Measurements from ENCODE around the gene F5.

The F5 gene

DNA sequence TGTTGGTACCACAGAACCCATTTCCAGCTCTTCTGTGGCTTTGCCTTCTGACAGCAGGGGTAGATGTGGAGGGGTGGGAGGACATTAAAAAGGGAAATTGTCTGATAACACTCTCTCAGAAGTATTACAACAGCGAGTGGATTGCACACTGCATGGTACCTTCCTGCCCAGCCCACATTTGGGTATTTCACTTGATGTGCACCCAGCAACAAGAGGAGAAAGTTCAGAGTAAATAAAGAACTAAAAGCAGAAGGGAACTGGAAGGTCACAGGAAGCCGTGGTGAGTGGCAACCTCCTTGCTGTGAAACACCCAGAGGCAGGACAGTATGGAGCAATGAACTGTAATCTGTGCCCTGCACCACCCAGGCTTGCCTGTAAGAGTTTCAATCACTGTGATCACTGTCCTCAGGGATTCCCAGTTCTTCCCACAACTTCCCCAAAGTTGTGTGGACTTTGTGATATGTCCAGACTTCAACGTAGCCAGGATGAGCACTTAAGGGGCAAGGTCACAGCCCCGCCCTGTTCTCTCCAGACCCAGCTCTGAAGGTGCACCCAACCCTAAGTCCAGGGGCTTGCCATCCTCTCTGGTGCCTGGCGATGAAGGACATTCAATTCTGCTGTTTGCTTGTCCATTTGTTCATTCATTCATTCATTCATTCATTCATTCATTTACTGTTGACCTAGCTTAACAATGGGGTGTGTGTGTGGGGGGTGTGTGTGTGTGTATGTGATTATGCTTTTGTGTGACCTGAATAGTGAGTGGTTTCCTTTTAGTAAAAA is 18.7 kb upstream of the F5 start:
- ATAC-seq (replicated peaks): peak; percentile 93 to 94
- Mint-ChIP-seq H3K27ac (peak overlapping the region; percentile 48), H3K4me3 (peak overlapping the region; percentile 18 to 40), H3K9me3 (peaks cover 0 to 1% of the 10 kb centered on the region in 2 donors), H3K36me3 (no peaks in the 10 kb centered on the region), H3K4me1 (peaks cover 37 to 53% of the 10 kb centered on the region in 2 donors), H3K27me3 (no peaks in the 10 kb centered on the region)
- peak; percentile 48 for DNase-seq

- Mint-ChIP-seq H3K4me1 (peaks cover 32 to 51% of the 10 kb centered on the region in 2 donors), H3K36me3 (no peaks in the 10 kb centered on the region), H3K27me3 (peaks cover 0 to 4% of the 10 kb centered on the region in 2 donors), H3K9me3 (peaks cover 0 to 1% of the 10 kb centered on the region in 2 donors), H3K27ac (peak overlapping the region; percentile 57), H3K4me3 (no peak overlapping the region)
- no peak for ATAC-seq (replicated peaks)
- no peak for DNase-seq
Measured at GRCh38 chr1:169601096-169601881, 15.0 kb upstream of the F5 start.

DNA sequence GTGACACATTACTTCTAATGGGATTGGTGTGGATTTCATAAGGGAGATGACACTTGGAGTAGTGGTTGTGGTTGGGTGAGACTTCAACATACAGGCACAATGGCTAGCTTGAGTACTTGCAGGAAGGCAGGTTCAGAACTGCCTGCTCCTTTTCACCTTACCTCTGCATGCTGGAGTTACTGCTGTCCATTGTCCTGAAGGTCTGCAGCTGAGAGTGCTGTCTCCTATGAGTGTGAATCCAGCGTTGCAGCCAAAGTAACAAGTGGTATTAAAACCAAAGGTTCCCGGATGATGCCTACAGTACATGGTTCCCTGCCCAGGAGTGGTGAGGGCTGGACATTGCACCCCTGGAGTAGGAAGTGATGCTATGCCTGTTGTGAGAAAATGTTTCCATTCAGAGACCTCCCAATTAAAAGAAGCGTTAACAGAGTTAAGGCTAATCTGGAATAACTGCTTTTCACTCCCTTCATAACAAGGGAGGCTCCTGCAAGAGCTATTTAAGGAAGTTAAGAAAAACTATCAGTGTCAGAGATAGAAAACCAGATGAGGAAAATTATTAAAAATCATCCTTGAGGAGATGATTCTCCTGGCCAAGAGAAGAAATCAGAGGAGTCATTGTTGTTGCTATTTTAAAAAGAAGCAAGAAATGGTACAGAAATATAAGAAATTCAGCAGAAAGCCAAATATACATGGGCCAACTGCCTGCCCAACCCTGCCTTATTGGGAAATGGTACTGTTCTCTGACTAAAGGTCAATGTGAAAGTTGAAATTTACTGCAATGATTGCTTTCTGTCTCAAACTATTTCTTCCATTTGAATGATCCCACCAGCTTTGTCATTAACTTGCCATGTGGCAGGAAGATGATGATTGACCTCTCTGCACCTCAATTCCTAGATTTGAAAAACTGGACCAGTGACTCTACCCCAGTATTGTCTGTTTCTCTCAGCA is 9.8 kb upstream of the F5 start:
- ATAC-seq (replicated peaks): peak; percentile 36 to 47

DNA sequence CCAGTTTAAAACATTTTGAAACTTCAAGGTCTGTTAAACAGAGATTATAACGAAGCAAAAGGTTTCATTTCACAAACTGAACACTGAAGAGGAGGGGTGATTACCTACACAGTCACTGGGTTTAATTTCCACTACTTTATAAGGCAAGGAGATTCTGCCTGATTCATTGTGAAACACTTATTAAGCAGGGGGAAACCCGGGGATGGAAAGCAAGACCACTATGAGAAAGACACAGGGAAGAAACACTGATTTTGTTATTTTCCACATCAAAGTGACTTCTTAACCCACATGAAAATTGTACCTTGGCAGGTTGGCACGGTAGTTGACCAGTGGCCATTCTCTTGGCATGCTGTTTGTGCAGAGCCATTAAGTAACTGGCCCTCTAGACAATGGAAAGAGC is 8.1 kb upstream of the F5 start:
- Mint-ChIP-seq H3K4me1 (peaks cover 22 to 47% of the 10 kb centered on the region in 2 donors), H3K27ac (peak overlapping the region; percentile 1), H3K4me3 (peak overlapping the region; percentile 5 to 12), H3K9me3 (no peaks in the 10 kb centered on the region), H3K36me3 (no peaks in the 10 kb centered on the region), H3K27me3 (peaks cover 5 to 7% of the 10 kb centered on the region in 2 donors)
- ATAC-seq (replicated peaks) (peak; percentile 96 to 97), DNase-seq (peak; percentile 51)

More for the DNA sequence above, 9.8 kb upstream of the F5 start:
- Mint-ChIP-seq H3K4me1 (peaks cover 28 to 51% of the 10 kb centered on the region in 2 donors), H3K27ac (peak overlapping the region; percentile 62), H3K27me3 (peaks cover 5 to 7% of the 10 kb centered on the region in 2 donors), H3K4me3 (peak overlapping the region in 1 of 2 donors; percentile 6), H3K9me3 (no peaks in the 10 kb centered on the region), H3K36me3 (no peaks in the 10 kb centered on the region)
- no peak for DNase-seq

DNA sequence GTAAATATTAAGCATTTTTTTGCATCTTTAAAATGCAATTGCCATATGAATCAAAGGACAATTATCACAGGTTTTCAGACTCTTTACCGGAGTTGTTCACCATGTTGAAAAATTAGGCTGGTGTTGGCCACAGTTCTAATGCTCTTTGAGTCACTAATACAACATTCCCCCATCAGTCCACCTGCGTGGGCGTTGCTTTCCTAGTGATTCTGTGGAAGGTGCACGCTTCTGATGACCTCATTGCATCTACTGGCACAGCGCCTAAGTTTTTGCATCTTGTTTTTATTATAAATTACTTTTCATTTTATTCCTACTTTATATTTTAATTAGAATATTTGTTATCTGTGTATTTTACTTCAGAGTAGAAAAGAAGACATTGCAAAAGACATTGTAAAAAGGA is 4.7 kb upstream of the F5 start:
- H3K27ac Mint-ChIP-seq: no peak overlapping the region
- DNase-seq (no peak), ATAC-seq (replicated peaks) (no peak)
- H3K9me3 Mint-ChIP-seq: no peaks in the 10 kb centered on the region
- H3K4me1 Mint-ChIP-seq: peaks cover 37 to 57% of the 10 kb centered on the region in 2 donors
- peaks cover 8 to 15% of the 10 kb centered on the region in 2 donors for H3K27me3 Mint-ChIP-seq
- H3K4me3 Mint-ChIP-seq: no peak overlapping the region
- no peaks in the 10 kb centered on the region for H3K36me3 Mint-ChIP-seq

DNA sequence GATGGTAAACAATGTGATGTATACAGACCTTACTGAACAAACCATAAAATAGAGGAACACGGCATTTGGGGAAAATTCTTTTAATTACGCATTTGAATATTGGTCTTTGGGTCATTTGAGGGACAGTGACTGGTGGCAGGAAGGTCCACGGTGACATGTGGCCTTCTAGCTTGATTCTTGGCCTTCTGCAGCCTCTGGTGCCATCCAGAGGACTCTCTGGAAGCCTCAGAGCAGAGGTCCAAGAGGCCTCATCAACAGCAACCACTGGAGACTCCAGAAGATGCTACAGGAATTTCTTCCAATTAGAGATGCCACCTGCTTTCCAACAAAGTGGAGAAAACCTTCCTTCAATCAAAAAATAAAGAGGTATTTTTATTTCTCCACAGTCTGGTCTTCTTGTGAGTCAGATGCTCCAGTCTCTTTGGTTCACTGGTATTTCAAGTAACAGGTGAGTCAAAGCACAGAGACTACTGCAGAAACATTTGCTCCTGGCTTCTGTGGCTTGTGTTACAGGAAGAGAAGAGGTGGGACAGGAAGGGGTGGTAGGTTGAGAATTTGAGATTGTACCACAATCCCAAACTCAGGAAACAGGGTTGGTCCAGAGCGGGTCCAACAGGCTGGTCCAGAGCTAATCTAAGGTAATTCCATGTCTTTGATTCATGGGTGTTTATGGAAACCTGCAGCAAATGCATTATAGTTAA is 2.7 kb upstream of the F5 start:
- Mint-ChIP-seq H3K27me3 (peaks cover 6 to 15% of the 10 kb centered on the region in 2 donors), H3K4me3 (no peak overlapping the region), H3K4me1 (peaks cover 24 to 49% of the 10 kb centered on the region in 2 donors), H3K27ac (no peak overlapping the region), H3K36me3 (no peaks in the 10 kb centered on the region), H3K9me3 (no peaks in the 10 kb centered on the region)
- DNase-seq (no peak), ATAC-seq (replicated peaks) (peak; percentile 58 to 59)

- no peaks in the 10 kb centered on the region for H3K9me3 Mint-ChIP-seq
- peaks cover 20 to 42% of the 10 kb centered on the region in 2 donors for H3K4me1 Mint-ChIP-seq
- no peak overlapping the region for H3K27ac Mint-ChIP-seq
- no peak for DNase-seq
- H3K4me3 Mint-ChIP-seq: no peak overlapping the region
- peaks cover 11 to 15% of the 10 kb centered on the region in 2 donors for H3K27me3 Mint-ChIP-seq
- ATAC-seq (replicated peaks): no peak
- H3K36me3 Mint-ChIP-seq: no peaks in the 10 kb centered on the region
Measured at GRCh38 chr1:169588112-169588511, 1.8 kb upstream of the F5 start.

GRCh38 chr1:169586067-169586394 is 250 bp downstream of the F5 start:
- peaks cover 10 to 15% of the 10 kb centered on the region in 2 donors for H3K27me3 Mint-ChIP-seq
- DNase-seq (no peak), ATAC-seq (replicated peaks) (peak; percentile 30 to 37)
- no peaks in the 10 kb centered on the region for H3K36me3 Mint-ChIP-seq
- no peak overlapping the region for H3K27ac Mint-ChIP-seq
- peak overlapping the region; percentile 72 to 81 for H3K4me3 Mint-ChIP-seq
- peaks cover 16 to 30% of the 10 kb centered on the region in 2 donors for H3K4me1 Mint-ChIP-seq
- H3K9me3 Mint-ChIP-seq: no peaks in the 10 kb centered on the region

GRCh38 chr1:169585181-169585580 is 1.1 kb downstream of the F5 start:
- Mint-ChIP-seq H3K4me3 (no peak overlapping the region), H3K36me3 (no peaks in the 10 kb centered on the region), H3K27me3 (peaks cover 10 to 15% of the 10 kb centered on the region in 2 donors), H3K27ac (no peak overlapping the region), H3K4me1 (peaks cover 16 to 30% of the 10 kb centered on the region in 2 donors), H3K9me3 (no peaks in the 10 kb centered on the region)
- DNase-seq: no peak
- ATAC-seq (replicated peaks): no peak

- ATAC-seq (replicated peaks) (no peak), DNase-seq (no peak)
- no peak overlapping the region for H3K4me3 Mint-ChIP-seq
- H3K27me3 Mint-ChIP-seq: peaks cover 10 to 15% of the 10 kb centered on the region in 2 donors
- H3K9me3 Mint-ChIP-seq: no peaks in the 10 kb centered on the region
- H3K36me3 Mint-ChIP-seq: no peaks in the 10 kb centered on the region
- peaks cover 16 to 28% of the 10 kb centered on the region in 2 donors for H3K4me1 Mint-ChIP-seq
- H3K27ac Mint-ChIP-seq: no peak overlapping the region
Measured at GRCh38 chr1:169584483-169585144, 1.7 kb downstream of the F5 start.

- Mint-ChIP-seq H3K4me1 (no peaks in the 10 kb centered on the region), H3K4me3 (no peak overlapping the region), H3K27me3 (peaks cover 12 to 17% of the 10 kb centered on the region in 2 donors), H3K27ac (no peak overlapping the region), H3K9me3 (no peaks in the 10 kb centered on the region), H3K36me3 (no peaks in the 10 kb centered on the region)
- DNase-seq (no peak), ATAC-seq (replicated peaks) (no peak)
Measured at GRCh38 chr1:169577981-169578738, 8.1 kb downstream of the F5 start.

DNA sequence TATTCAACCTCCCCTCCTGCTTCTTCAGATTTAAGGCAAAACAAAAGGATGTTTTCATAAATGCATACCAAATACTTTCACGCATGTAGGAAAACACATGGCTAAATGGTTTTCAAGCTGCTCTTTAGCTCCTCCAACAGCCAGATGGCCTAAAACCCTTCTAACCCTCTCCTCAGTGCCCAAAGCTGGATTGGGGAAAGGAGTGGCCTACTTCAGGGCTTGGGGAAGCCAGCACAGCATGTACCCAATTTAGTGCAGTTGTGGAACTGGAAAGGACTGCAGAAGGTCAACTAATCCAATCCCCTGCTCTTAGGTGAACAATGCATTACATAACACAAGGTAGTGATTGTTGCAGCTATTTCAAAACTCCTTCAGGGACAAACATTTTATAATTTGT is 9.3 kb downstream of the F5 start:
- H3K4me3 Mint-ChIP-seq: no peak overlapping the region
- ATAC-seq (replicated peaks) (no peak), DNase-seq (no peak)
- no peaks in the 10 kb centered on the region for H3K36me3 Mint-ChIP-seq
- no peaks in the 10 kb centered on the region for H3K9me3 Mint-ChIP-seq
- H3K27ac Mint-ChIP-seq: no peak overlapping the region
- H3K4me1 Mint-ChIP-seq: no peaks in the 10 kb centered on the region
- peaks cover 8 to 17% of the 10 kb centered on the region in 2 donors for H3K27me3 Mint-ChIP-seq
